DMS 273 treated with DMSO at 0.1 percent for 48 hours (cell line): ENCODE data around the gene BCL2L12.
"Not testable (repeated sequence)": the region's sequence is repeated elsewhere in the genome, so short reads cannot be mapped to it uniquely, and the experiment has no call there.

Experiments used
- DNase-seq: peaks from one replicate; lab custom pipeline; 2025; lab: John Stamatoyannopoulos, UW

BCL2L12 gene

GRCh38 chr19:49713236-49713845, 47.6 kb downstream of the BCL2L12 start:
- DNase-seq: no peak

GRCh38 chr19:49716154-49716553, 50.4 kb downstream of the BCL2L12 start:
- DNase-seq: no peak

GRCh38 chr19:49718511-49718910, 52.8 kb downstream of the BCL2L12 start:
- no peak for DNase-seq

- no peak for DNase-seq
These were observed 53.3 kb downstream of the BCL2L12 start for GRCh38 chr19:49718991-49719390.

- not testable (repeated sequence) for DNase-seq
These were observed 53.7 kb downstream of the BCL2L12 start for GRCh38 chr19:49719420-49719819.
